PC-3 (cell line): ENCODE measurements around the gene RUVBL2. TPM values are rescaled to one million over a fixed set of nuclear protein-coding genes. Genes with fewer than 3 reads are reported as not detected.

Experiments
- ATAC-seq: fragments of 200-7000 bp; cut with Tn5 transposase; 2 replicates; pipeline ENCODE4 v1.9.1; 2020; ENCODE audit warnings: mild to moderate bottlenecking, moderate library complexity
- Bru-seq: library from RNA; stranded (reverse); fragments of 400-500 nt; gene quantifications from one replicate; lab custom pipeline; 2021; lab: Mats Ljungman, UMichigan
- BruChase-seq, 2 experiments: library from RNA; stranded (reverse); fragments of 400-500 nt; gene quantifications; one replicate each; lab custom pipeline; 2021; lab: Mats Ljungman, UMichigan
- BruUV-seq: library from RNA; stranded (reverse); fragments of 400-500 nt; replicated peaks from 2 replicates; lab custom pipeline; 2021; lab: Mats Ljungman, UMichigan
- CTCF ChIA-PET: fragments of 300-600 bp; sonication (Branson Sonifier 250); formaldehyde crosslinking; loops from one replicate; lab custom pipeline; 2022; ENCODE audit warnings: antibody characterized with exemption; lab: Charles Lee
- POLR2A ChIA-PET: fragments of 300-600 bp; sonication (Branson Sonifier 250); formaldehyde crosslinking; loops from one replicate; lab custom pipeline; 2022; ENCODE audit warnings: antibody characterized with exemption; ENCODE audit not compliant: unreplicated experiment; lab: Charles Lee
- DNase-seq: peaks from one replicate; pipeline ENCODE4 v3.0.0-alpha.2; 2015
- H2AFZ ChIP-seq: fragments of 300-600 bp; sonication (generic); 2 replicates; pipeline ENCODE4 v1.6.0; 2016; ENCODE audit warnings: antibody characterized with exemption, low read length
- H3F3A ChIP-seq: fragments of 300-600 bp; sonication (generic); one replicate; pipeline ENCODE4 v1.6.0; 2017; ENCODE audit warnings: antibody characterized with exemption, low read length, control low read depth, mild to moderate bottlenecking; ENCODE audit not compliant: unreplicated experiment
- H3K27ac ChIP-seq: fragments of 300-600 bp; sonication (generic); 2 replicates; pipeline ENCODE4 v1.5.1; 2016; ENCODE audit warnings: mild to moderate bottlenecking, low read length
- H3K27me3 ChIP-seq: fragments of 300-600 bp; sonication (generic); 2 replicates; pipeline ENCODE4 v1.6.1; 2016; ENCODE audit warnings: low read length, mixed read lengths
- H3K36me3 ChIP-seq: fragments of 300-600 bp; sonication (generic); 2 replicates; pipeline ENCODE4 v1.6.1; 2016; ENCODE audit warnings: low read depth, mixed run types, low read length, mixed read lengths
- H3K4me1 ChIP-seq: fragments of 300-600 bp; sonication (generic); 2 replicates; pipeline ENCODE4 v1.5.1; 2016; ENCODE audit warnings: low read length; ENCODE audit not compliant: insufficient read depth
- H3K4me2 ChIP-seq: fragments of 300-600 bp; sonication (generic); 2 replicates; pipeline ENCODE4 v1.6.0; 2016; ENCODE audit warnings: low read length
- H3K4me3 ChIP-seq: fragments of 300-600 bp; sonication (generic); 2 replicates; pipeline ENCODE4 v1.5.1; 2016; ENCODE audit warnings: mild to moderate bottlenecking, low read length, mixed read lengths
- H3K79me2 ChIP-seq: fragments of 300-600 bp; sonication (generic); 2 replicates; pipeline ENCODE4 v1.6.1; 2017; ENCODE audit warnings: low read length, mixed read lengths
- H3K9ac ChIP-seq: fragments of 300-600 bp; sonication (generic); 2 replicates; pipeline ENCODE4 v1.6.0; 2016; ENCODE audit warnings: mild to moderate bottlenecking, low read length
- H3K9me2 ChIP-seq: fragments of 300-600 bp; sonication (generic); replicated peaks from 2 replicates; pipeline ENCODE4 v1.6.1; 2016; ENCODE audit warnings: mixed run types, low read length, mixed read lengths
- H3K9me3 ChIP-seq: fragments of 300-600 bp; sonication (generic); 2 replicates; pipeline ENCODE4 v1.6.1; 2016; ENCODE audit warnings: low read length, mixed read lengths
- H4K20me1 ChIP-seq: fragments of 300-600 bp; sonication (generic); 2 replicates; pipeline ENCODE4 v1.6.1; 2016; ENCODE audit warnings: low read length, mixed read lengths
- EZH2 ChIP-seq: fragments of 300-600 bp; sonication (generic); IDR thresholded peaks from one replicate; pipeline ENCODE4 v1.6.1; 2017; ENCODE audit warnings: antibody characterized with exemption, mild to moderate bottlenecking, low read length; ENCODE audit not compliant: unreplicated experiment
- EZH2phosphoT487 ChIP-seq: fragments of 300-600 bp; sonication (generic); IDR thresholded peaks from 2 replicates; pipeline ENCODE4 v1.6.1; 2018; ENCODE audit warnings: mild to moderate bottlenecking, antibody characterized with exemption, low read length, borderline replicate concordance
- intact Hi-C: fragments of 100-400 bp; cut with micrococcal nuclease; formaldehyde crosslinking; loops from 2 replicates; pipeline ENCODE4 v1.9.0; 2023
- long read RNA-seq: library from polyadenylated mRNA; unstranded; transcript quantifications from one replicate; pipeline ENCODE4 v2.0.0, GENCODE V29; 2021; ENCODE audit not compliant: unreplicated experiment
- total RNA-seq: library from RNA; depleted of rRNA; stranded (reverse); fragments of >200 nt; gene quantifications from 2 replicates; pipeline ENCODE4 v1.2.3, GENCODE V29; 2014; rRNA removed
- TF ChIP-seq, protein P1 (sequence below): fragments of 300-600 bp; sonication (generic); conservative IDR thresholded peaks from 2 replicates; pipeline ENCODE4 v1.5.1; 2017; ENCODE audit warnings: antibody characterized with exemption, low read depth, mild to moderate bottlenecking, low read length

Gene RUVBL2
- total RNA-seq: 291 and 421 TPM in 2 replicates
- Bru-seq, nascent RNA: percentile 57 among the genes with signal in this experiment
- percentile 68 among the genes with signal in this experiment for BruChase-seq, experiment 1, labeled RNA remaining after a 6-hour chase
- percentile 54 among the genes with signal in this experiment for BruChase-seq, experiment 2, labeled RNA remaining after a 2-hour chase
- long read RNA-seq, transcript RUVBL2-205 (2 exons, 546 nt): minor isoform, 9 of 147 reads
- long read RNA-seq, transcript RUVBL2-206 (15 exons, 2,009 nt): major isoform, 63 of 147 reads
- long read RNA-seq, partial matches to known transcripts: 58 of 147 reads
- long read RNA-seq, other reads (novel, unspliced or antisense): 15 of 147 reads

DNA sequence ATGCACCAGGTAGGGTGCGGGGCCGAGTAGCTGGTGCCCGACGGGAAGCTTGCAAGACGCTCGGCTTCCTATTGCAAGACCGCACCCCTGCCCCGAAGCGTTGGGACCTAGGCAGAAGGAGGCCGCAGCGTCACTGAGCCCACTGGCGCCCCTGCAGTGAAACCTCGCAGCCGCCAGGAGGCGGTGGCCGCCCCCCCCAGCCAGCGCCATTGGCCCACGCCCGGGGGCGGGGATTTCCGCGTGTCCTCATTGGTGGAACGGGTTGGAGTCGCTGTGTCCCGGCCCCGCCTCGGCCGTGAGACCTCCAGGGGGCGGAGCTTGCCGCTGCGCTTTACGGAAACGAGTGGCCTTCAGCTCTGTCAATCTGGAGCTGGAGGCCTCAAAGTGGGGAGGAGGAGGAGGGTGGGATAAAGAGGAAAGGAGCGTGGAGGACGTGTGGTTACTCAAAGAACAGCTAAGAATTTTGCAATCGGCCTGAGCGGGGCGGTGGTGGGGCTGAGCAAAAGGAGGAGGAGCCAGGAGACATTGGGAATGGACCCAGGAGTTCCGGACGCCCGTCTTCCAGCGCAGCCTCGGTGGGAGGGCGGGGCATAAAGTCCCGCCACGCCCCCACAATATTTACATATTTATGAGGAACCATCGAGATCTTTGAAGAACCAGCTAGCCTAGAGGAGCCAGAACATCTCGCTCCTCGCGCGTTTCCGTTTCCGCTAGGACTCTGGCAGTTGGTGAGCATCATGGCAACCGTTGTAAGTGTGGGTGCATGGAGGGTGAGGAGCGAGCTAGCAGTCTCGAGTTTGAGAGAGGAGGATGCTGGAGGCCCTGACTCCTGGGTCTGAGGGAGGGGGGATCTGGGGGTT lies at the start of gene RUVBL2, which contains the start of gene GYS1:
RUVBL2 (plus strand) TSS at position 713 of the 860 bp plus-strand sequence; CDS start at position 738, 25 bp downstream.
GYS1 (minus strand) TSS at position 135 of the 860 bp plus-strand sequence. CDS start 197 bp downstream, outside the sequence.
- Histone ChIP-seq H3K9ac (peak within 1 kb of the TSS; percentile 89), H3K9me2 (no peaks in the 10 kb centered on the region), H3K79me2 (peaks cover 76% of the 10 kb centered on the region), H3K4me3 (peak within 1 kb of the TSS; percentile 93), H3K27me3 (no peaks in the 10 kb centered on the region), H3K4me1 (peaks cover 6% of the 10 kb centered on the region; the same call in 1 of the 2 replicates), H3K9me3 (no peaks in the 10 kb centered on the region), H2AFZ (peak within 1 kb of the TSS; percentile 73), H3K4me2 (peak within 1 kb of the TSS; percentile 98), H4K20me1 (0 out of 2 replicates have a peak, but pooled peaks cover 4% of the 10 kb centered on the region), H3K27ac (peak within 1 kb of the TSS; percentile 36), H3F3A (no peaks in the 10 kb centered on the region), H3K36me3 (no peaks in the 10 kb centered on the region)
- TF ChIP-seq EZH2: no peak
- no peak for TF ChIP-seq EZH2phosphoT487
- TF ChIP-seq, protein P1, sequence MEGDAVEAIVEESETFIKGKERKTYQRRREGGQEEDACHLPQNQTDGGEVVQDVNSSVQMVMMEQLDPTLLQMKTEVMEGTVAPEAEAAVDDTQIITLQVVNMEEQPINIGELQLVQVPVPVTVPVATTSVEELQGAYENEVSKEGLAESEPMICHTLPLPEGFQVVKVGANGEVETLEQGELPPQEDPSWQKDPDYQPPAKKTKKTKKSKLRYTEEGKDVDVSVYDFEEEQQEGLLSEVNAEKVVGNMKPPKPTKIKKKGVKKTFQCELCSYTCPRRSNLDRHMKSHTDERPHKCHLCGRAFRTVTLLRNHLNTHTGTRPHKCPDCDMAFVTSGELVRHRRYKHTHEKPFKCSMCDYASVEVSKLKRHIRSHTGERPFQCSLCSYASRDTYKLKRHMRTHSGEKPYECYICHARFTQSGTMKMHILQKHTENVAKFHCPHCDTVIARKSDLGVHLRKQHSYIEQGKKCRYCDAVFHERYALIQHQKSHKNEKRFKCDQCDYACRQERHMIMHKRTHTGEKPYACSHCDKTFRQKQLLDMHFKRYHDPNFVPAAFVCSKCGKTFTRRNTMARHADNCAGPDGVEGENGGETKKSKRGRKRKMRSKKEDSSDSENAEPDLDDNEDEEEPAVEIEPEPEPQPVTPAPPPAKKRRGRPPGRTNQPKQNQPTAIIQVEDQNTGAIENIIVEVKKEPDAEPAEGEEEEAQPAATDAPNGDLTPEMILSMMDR: peak; percentile 72
- BruUV-seq: no TSS peak
- ATAC-seq: peak; percentile 92
- CTCF ChIA-PET: interaction anchor here (0.5 to 1.3 kb wide), 16 partner anchors 10 to 802 kb away, joined by 3 to 9 read pairs (median 3); partner anchors contain the start of gene HRC
- DNase-seq: peak; percentile 98
- POLR2A ChIA-PET: interaction anchor here (0.5 to 0.9 kb wide), 15 partner anchors 10 to 754 kb away, joined by 3 to 8 read pairs (median 4); partner anchors contain the start of genes BAX, CGB7 and DHDH
- intact Hi-C loops: loop anchor here (10.0 kb wide), 1 partner anchor 81 kb away; the partner anchor contains the start of gene KCNA7

DNA sequence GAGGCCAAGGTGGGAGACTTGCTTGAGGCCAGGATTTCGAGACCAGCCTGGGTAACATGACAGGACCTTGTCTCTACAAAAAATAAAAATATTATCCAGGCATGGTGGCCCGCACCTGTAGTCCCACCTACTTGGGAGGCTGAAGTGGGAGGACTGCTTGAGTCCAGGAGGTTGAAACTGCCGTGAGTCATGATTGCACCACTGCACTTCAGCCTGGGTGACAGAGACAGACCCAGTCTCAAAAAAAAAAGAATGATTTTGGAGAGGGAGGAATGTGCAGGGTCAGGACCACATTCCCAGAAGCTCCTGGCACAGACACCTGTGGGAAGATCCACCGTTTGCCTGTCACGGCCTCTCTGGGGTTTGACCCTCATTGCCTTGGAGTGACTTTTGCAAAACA lies 48.3 kb upstream of the RUVBL2 start:
- no peaks in the 10 kb centered on the region for H3K9me2 ChIP-seq
- no peak overlapping the region for H3K4me2 ChIP-seq
- TF ChIP-seq EZH2: no peak
- no peak for TF ChIP-seq EZH2phosphoT487
- TF ChIP-seq, protein P1: no peak
- DNase-seq (no peak), ATAC-seq (no peak)
- no peaks in the 10 kb centered on the region for H3K79me2 ChIP-seq
- no peak overlapping the region for H3K4me3 ChIP-seq
- CTCF ChIA-PET: no interaction called here
- no peaks in the 10 kb centered on the region for H3K36me3 ChIP-seq
- no peaks in the 10 kb centered on the region for H4K20me1 ChIP-seq
- POLR2A ChIA-PET: no interaction called here
- no peaks in the 10 kb centered on the region for H3K9me3 ChIP-seq
- intact Hi-C loops: no loop called here
- no peaks in the 10 kb centered on the region for H3K27me3 ChIP-seq
- H3K4me1 ChIP-seq: no peaks in the 10 kb centered on the region
- no TSS peak for BruUV-seq
- no peak overlapping the region for H3K9ac ChIP-seq
- H3K27ac ChIP-seq: no peak overlapping the region
- H3F3A ChIP-seq: no peaks in the 10 kb centered on the region
- H2AFZ ChIP-seq: no peak overlapping the region
